Astrocyte (in vitro differentiated cells and primary cell): ENCODE measurements around the gene HECTD4. TPM values are rescaled to one million over a fixed set of nuclear protein-coding genes. Genes with fewer than 3 reads are reported as not detected.

Experiments used
- DNase-seq: peaks from one replicate; pipeline ENCODE4 v3.0.0-alpha.2; 2010; ENCODE audit warnings: low read depth
- FAIRE-seq: peaks from 2 replicates; lab custom pipeline; 2011; peaks lifted over from hg19 to GRCh38; lab: Jason Lieb, UNC
- H2AFZ ChIP-seq: 2 replicates; pipeline ENCODE4 v1.6.0; 2012; ENCODE audit warnings: low read depth, low read length, inconsistent platforms
- H3K27ac ChIP-seq: 2 replicates; pipeline ENCODE4 v1.5.1; 2011; ENCODE audit warnings: low read depth, low read length, inconsistent platforms
- H3K27me3 ChIP-seq: 2 replicates; pipeline ENCODE4 v1.6.0; 2011; ENCODE audit warnings: low read length, inconsistent platforms; ENCODE audit not compliant: insufficient read depth
- H3K36me3 ChIP-seq: 2 replicates; pipeline ENCODE4 v1.5.1; 2011; ENCODE audit warnings: low read length, inconsistent platforms; ENCODE audit not compliant: insufficient read depth
- H3K4me1 ChIP-seq: 2 replicates; pipeline ENCODE4 v1.5.1; 2011; ENCODE audit warnings: low read length, inconsistent platforms; ENCODE audit not compliant: insufficient read depth
- H3K4me2 ChIP-seq: 2 replicates; pipeline ENCODE4 v1.6.0; 2012; ENCODE audit warnings: low read length, inconsistent platforms
- H3K4me3 ChIP-seq: 2 replicates; pipeline ENCODE4 v1.5.1; 2011; ENCODE audit warnings: low read depth, mild to moderate bottlenecking, low read length, inconsistent platforms; ENCODE audit not compliant: insufficient read depth
- H3K79me2 ChIP-seq: 2 replicates; pipeline ENCODE4 v1.6.0; 2012; ENCODE audit warnings: mild to moderate bottlenecking, low read length, inconsistent platforms; ENCODE audit not compliant: insufficient read depth
- H3K9ac ChIP-seq: 2 replicates; pipeline ENCODE4 v1.6.0; 2012; ENCODE audit warnings: mild to moderate bottlenecking, low read length, inconsistent platforms
- H3K9me3 ChIP-seq: 2 replicates; pipeline ENCODE4 v1.5.1; 2012; ENCODE audit warnings: low read depth, mild to moderate bottlenecking, low read length, inconsistent platforms; ENCODE audit not compliant: insufficient read depth
- H4K20me1 ChIP-seq: 2 replicates; pipeline ENCODE4 v1.6.0; 2012; ENCODE audit warnings: low read length, inconsistent platforms; ENCODE audit not compliant: insufficient read depth
- H3K27ac Mint-ChIP-seq: one replicate; pipeline ENCODE4 v1.8.0; 2021; ENCODE audit warnings: mild to moderate bottlenecking, mixed read lengths; ENCODE audit not compliant: unreplicated experiment
- H3K27me3 Mint-ChIP-seq: one replicate; pipeline ENCODE4 v1.8.0; 2021; ENCODE audit warnings: low read depth, mixed read lengths; ENCODE audit not compliant: unreplicated experiment
- H3K36me3 Mint-ChIP-seq: one replicate; pipeline ENCODE4 v1.8.0; 2021; ENCODE audit warnings: low read depth, mixed read lengths; ENCODE audit not compliant: unreplicated experiment
- H3K4me1 Mint-ChIP-seq: one replicate; pipeline ENCODE4 v1.8.0; 2021; ENCODE audit warnings: low read depth, mixed read lengths; ENCODE audit not compliant: unreplicated experiment
- H3K4me3 Mint-ChIP-seq: one replicate; pipeline ENCODE4 v1.8.0; 2021; ENCODE audit warnings: mild to moderate bottlenecking, moderate library complexity, mixed read lengths; ENCODE audit not compliant: unreplicated experiment
- H3K9me3 Mint-ChIP-seq: one replicate; pipeline ENCODE4 v1.8.0; 2021; ENCODE audit warnings: mild to moderate bottlenecking, mixed read lengths; ENCODE audit not compliant: unreplicated experiment
- CTCF ChIP-seq: IDR thresholded peaks from 2 replicates; pipeline ENCODE4 v1.5.1; 2011; ENCODE audit warnings: low read depth, mild to moderate bottlenecking, inconsistent platforms, low read length, moderate library complexity; ENCODE audit not compliant: insufficient read depth
- EZH2 ChIP-seq: IDR thresholded peaks from 2 replicates; pipeline ENCODE4 v1.6.1; 2012; ENCODE audit warnings: mild to moderate bottlenecking, low read length, inconsistent platforms; ENCODE audit not compliant: insufficient read depth
- total RNA-seq: library from RNA; stranded (reverse); gene quantifications from 2 replicates; pipeline ENCODE4 v1.2.1, GENCODE V29; 2021

Gene HECTD4
- total RNA-seq, 1 donor from 2014 or later, result 38.9 TPM

GRCh38 chr12:112333019-112333418, 49.2 kb downstream of the HECTD4 start:
- Mint-ChIP-seq H3K36me3 (no peaks in the 10 kb centered on the region), H3K4me3 (no peak overlapping the region), H3K27ac (no peak overlapping the region), H3K4me1 (no peaks in the 10 kb centered on the region), H3K9me3 (no peaks in the 10 kb centered on the region), H3K27me3 (no peaks in the 10 kb centered on the region)
- Histone ChIP-seq H3K27me3 (no peaks in the 10 kb centered on the region), H3K9me3 (no peaks in the 10 kb centered on the region), H4K20me1 (peaks cover 28% of the 10 kb centered on the region), H3K4me2 (no peak overlapping the region), H3K27ac (no peak overlapping the region), H3K36me3 (no peaks in the 10 kb centered on the region), H3K4me3 (no peak overlapping the region), H3K79me2 (peaks cover 24% of the 10 kb centered on the region), H3K4me1 (no peaks in the 10 kb centered on the region), H2AFZ (no peak overlapping the region), H3K9ac (no peak overlapping the region)
- DNase-seq (no peak), FAIRE-seq (peak; percentile 49)
- TF ChIP-seq CTCF (no peak), EZH2 (no peak)

GRCh38 chr12:112331886-112332285, 50.3 kb downstream of the HECTD4 start:
- no peak overlapping the region for H3K4me2 ChIP-seq
- TF ChIP-seq CTCF, result no peak
- TF ChIP-seq EZH2, result no peak
- H3K4me1 Mint-ChIP-seq, result no peaks in the 10 kb centered on the region
- no peaks in the 10 kb centered on the region for H3K9me3 ChIP-seq
- H4K20me1 ChIP-seq, result peaks cover 30% of the 10 kb centered on the region
- peaks cover 17% of the 10 kb centered on the region for H3K79me2 ChIP-seq
- no peaks in the 10 kb centered on the region for H3K4me1 ChIP-seq
- no peak overlapping the region for H3K27ac Mint-ChIP-seq
- no peak overlapping the region for H3K4me3 Mint-ChIP-seq
- no peaks in the 10 kb centered on the region for H3K36me3 Mint-ChIP-seq
- FAIRE-seq (no peak), DNase-seq (no peak)
- no peaks in the 10 kb centered on the region for H3K27me3 Mint-ChIP-seq
- H3K4me3 ChIP-seq, result no peak overlapping the region
- no peak overlapping the region for H2AFZ ChIP-seq
- H3K9ac ChIP-seq, result no peak overlapping the region
- H3K9me3 Mint-ChIP-seq, result no peaks in the 10 kb centered on the region
- no peaks in the 10 kb centered on the region for H3K27me3 ChIP-seq
- H3K27ac ChIP-seq, result no peak overlapping the region
- H3K36me3 ChIP-seq, result no peaks in the 10 kb centered on the region

DNA sequence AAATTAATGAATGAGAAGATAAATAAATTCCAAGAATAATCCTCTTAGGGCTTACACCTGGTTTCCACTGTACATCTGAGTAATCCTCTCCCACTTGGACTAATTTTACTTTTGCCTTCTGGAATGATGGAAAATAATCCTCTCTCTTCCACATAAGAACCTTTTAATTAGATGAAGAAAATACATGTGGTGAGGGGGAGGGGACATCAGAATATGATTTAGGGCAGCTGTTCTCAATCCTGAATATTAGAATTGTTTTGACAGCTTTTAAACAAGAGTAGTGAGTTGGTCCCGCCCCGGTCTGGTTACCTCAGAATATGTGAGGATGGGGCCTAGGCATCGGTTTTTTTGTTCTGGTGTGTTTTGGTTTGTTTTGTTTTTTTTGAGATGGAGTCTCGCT, 51.5 kb downstream of the HECTD4 start:
- no peaks in the 10 kb centered on the region for H3K27me3 ChIP-seq
- no peak for TF ChIP-seq CTCF
- no peak for FAIRE-seq

More for the DNA sequence above, 51.5 kb downstream of the HECTD4 start:
- DNase-seq, result no peak
- peaks cover 24% of the 10 kb centered on the region for H3K79me2 ChIP-seq
- no peaks in the 10 kb centered on the region for H3K36me3 ChIP-seq
- peaks cover 37% of the 10 kb centered on the region for H4K20me1 ChIP-seq
- H3K27ac Mint-ChIP-seq, result no peak overlapping the region
- no peak overlapping the region for H3K27ac ChIP-seq
- no peaks in the 10 kb centered on the region for H3K4me1 Mint-ChIP-seq
- H2AFZ ChIP-seq, result no peak overlapping the region
- no peak overlapping the region for H3K4me3 ChIP-seq
- H3K4me3 Mint-ChIP-seq, result no peak overlapping the region
- no peaks in the 10 kb centered on the region for H3K9me3 ChIP-seq
- no peaks in the 10 kb centered on the region for H3K4me1 ChIP-seq
- H3K27me3 Mint-ChIP-seq, result no peaks in the 10 kb centered on the region
- H3K4me2 ChIP-seq, result no peak overlapping the region
- no peaks in the 10 kb centered on the region for H3K36me3 Mint-ChIP-seq
- no peak overlapping the region for H3K9ac ChIP-seq
- H3K9me3 Mint-ChIP-seq, result no peaks in the 10 kb centered on the region
